ENCODE results near the gene MEIS2.

Gene MEIS2

GRCh38 chr15:36879568-36880222 is 220.7 kb downstream of the MEIS2 start:
- no peak for DNase-seq (ENCODE audit: low read depth in 1 of 2, low spot score in 1 of 2)
- Histone ChIP-seq H3K4me3 (replicated peaks; ENCODE audit: insufficient read depth, low read length) (no peak overlapping the region), H3K27me3 (ENCODE audit: insufficient read depth, poor library complexity, severe bottlenecking) (peaks cover 65% of the 10 kb centered on the region), H3K27ac (replicated peaks) (no peak overlapping the region)
- no peak for TF ChIP-seq REST (IDR thresholded peaks at IDR 0.05; ENCODE audit: insufficient replicate concordance, low read depth)
- no peak for TF ChIP-seq CTCF (IDR thresholded peaks at IDR 0.05; ENCODE audit: insufficient read depth, low read length)
- no peak for TF ChIP-seq SPI1 (IDR thresholded peaks at IDR 0.05; ENCODE audit: borderline replicate concordance, low read depth)
- no peak for TF ChIP-seq GABPA (IDR thresholded peaks at IDR 0.05; ENCODE audit: low read depth)
- TF ChIP-seq POLR2AphosphoS5 (IDR thresholded peaks at IDR 0.05; ENCODE audit: low read depth): no peak

- Histone ChIP-seq H3K27me3 (ENCODE audit: insufficient read depth, poor library complexity, severe bottlenecking) (peaks cover 61% of the 10 kb centered on the region), H3K4me3 (replicated peaks; ENCODE audit: insufficient read depth, low read length) (peak overlapping the region; percentile 39), H3K27ac (replicated peaks) (no peak overlapping the region)
- TF ChIP-seq SPI1 (IDR thresholded peaks at IDR 0.05; ENCODE audit: borderline replicate concordance, low read depth): no peak
- no peak for TF ChIP-seq GABPA (IDR thresholded peaks at IDR 0.05; ENCODE audit: low read depth)
- no peak for TF ChIP-seq REST (IDR thresholded peaks at IDR 0.05; ENCODE audit: insufficient replicate concordance, low read depth)
- TF ChIP-seq CTCF (IDR thresholded peaks at IDR 0.05; ENCODE audit: insufficient read depth, low read length): no peak
- TF ChIP-seq POLR2AphosphoS5 (IDR thresholded peaks at IDR 0.05; ENCODE audit: low read depth): no peak
- no peak for DNase-seq (ENCODE audit: low read depth in 1 of 2, low spot score in 1 of 2)
Observed at GRCh38 chr15:36878684-36879262, 221.6 kb downstream of the MEIS2 start.

GRCh38 chr15:36877796-36878683 is 222.3 kb downstream of the MEIS2 start:
- TF ChIP-seq POLR2AphosphoS5 (IDR thresholded peaks at IDR 0.05; ENCODE audit: low read depth) (no peak), CTCF (IDR thresholded peaks at IDR 0.05; ENCODE audit: insufficient read depth, low read length) (no peak)
- no peak overlapping the region for H3K27ac ChIP-seq (replicated peaks)
- peak overlapping the region; percentile 39 for H3K4me3 ChIP-seq (replicated peaks; ENCODE audit: insufficient read depth, low read length)
- H3K27me3 ChIP-seq (ENCODE audit: insufficient read depth, poor library complexity, severe bottlenecking): peaks cover 62% of the 10 kb centered on the region
- DNase-seq (ENCODE audit: low read depth in 1 of 2, low spot score in 1 of 2): peak in 1 of 2 experiments; percentile 8
